Osteoblast (primary cell): ENCODE data around the gene COL23A1. TPM values are rescaled to one million over a fixed set of nuclear protein-coding genes. Genes with fewer than 3 reads are reported as not detected.

Experiments used
- DNase-seq: peaks from one replicate; pipeline ENCODE4 v3.0.0; 2011; ENCODE audit warnings: low spot score, mixed read lengths; ENCODE audit not compliant: insufficient read length; ENCODE audit errors: missing footprints
- H2AFZ ChIP-seq: 2 replicates; pipeline ENCODE4 v1.6.0; 2011; ENCODE audit warnings: mild to moderate bottlenecking, low read length
- H3K27ac ChIP-seq: 2 replicates; pipeline ENCODE4 v1.5.1; 2011; ENCODE audit warnings: mild to moderate bottlenecking, low read depth, low read length, moderate library complexity
- H3K27me3 ChIP-seq: 2 replicates; pipeline ENCODE4 v1.6.0; 2012; ENCODE audit warnings: mild to moderate bottlenecking, control low read depth, inconsistent platforms, low read length, moderate library complexity; ENCODE audit not compliant: insufficient read depth
- H3K36me3 ChIP-seq: 2 replicates; pipeline ENCODE4 v1.5.1; 2011; ENCODE audit warnings: mild to moderate bottlenecking, low read length, control low read depth, moderate library complexity; ENCODE audit not compliant: insufficient read depth
- H3K4me1 ChIP-seq: 2 replicates; pipeline ENCODE4 v1.5.1; 2011; ENCODE audit warnings: mild to moderate bottlenecking, low read length, control low read depth, moderate library complexity; ENCODE audit not compliant: insufficient read depth
- H3K4me2 ChIP-seq: 2 replicates; pipeline ENCODE4 v1.6.0; 2011; ENCODE audit warnings: mild to moderate bottlenecking, low read length; ENCODE audit not compliant: insufficient read depth
- H3K4me3 ChIP-seq: fragments of 200-600 bp; sonication (generic); 3 replicates; pipeline ENCODE4 v1.5.1; 2012; ENCODE audit warnings: mild to moderate bottlenecking, low read length, inconsistent platforms; ENCODE audit not compliant: insufficient read depth
- H3K79me2 ChIP-seq: 2 replicates; pipeline ENCODE4 v1.6.0; 2012; ENCODE audit warnings: mild to moderate bottlenecking, low read length, control low read depth, inconsistent platforms; ENCODE audit not compliant: insufficient read depth
- H3K9me3 ChIP-seq: 2 replicates; pipeline ENCODE4 v1.5.1; 2011; ENCODE audit warnings: low read depth, low read length, control low read depth
- H4K20me1 ChIP-seq: 2 replicates; pipeline ENCODE4 v1.6.0; 2012; ENCODE audit warnings: mild to moderate bottlenecking, low read length, control low read depth; ENCODE audit not compliant: insufficient read depth
- total RNA-seq: library from RNA; depleted of rRNA; stranded (reverse); fragments of >200 nt; gene quantifications from 2 replicates; pipeline ENCODE4 v1.2.3, GENCODE V29; 2012
- TF ChIP-seq, protein P1 (sequence below): IDR thresholded peaks from 2 replicates; pipeline ENCODE4 v1.5.1; 2011; ENCODE audit warnings: mild to moderate bottlenecking, low read depth, low read length, moderate library complexity; ENCODE audit errors: extremely low read depth

Gene COL23A1
- total RNA-seq, 1 donor, result under 0.01 TPM

DNA sequence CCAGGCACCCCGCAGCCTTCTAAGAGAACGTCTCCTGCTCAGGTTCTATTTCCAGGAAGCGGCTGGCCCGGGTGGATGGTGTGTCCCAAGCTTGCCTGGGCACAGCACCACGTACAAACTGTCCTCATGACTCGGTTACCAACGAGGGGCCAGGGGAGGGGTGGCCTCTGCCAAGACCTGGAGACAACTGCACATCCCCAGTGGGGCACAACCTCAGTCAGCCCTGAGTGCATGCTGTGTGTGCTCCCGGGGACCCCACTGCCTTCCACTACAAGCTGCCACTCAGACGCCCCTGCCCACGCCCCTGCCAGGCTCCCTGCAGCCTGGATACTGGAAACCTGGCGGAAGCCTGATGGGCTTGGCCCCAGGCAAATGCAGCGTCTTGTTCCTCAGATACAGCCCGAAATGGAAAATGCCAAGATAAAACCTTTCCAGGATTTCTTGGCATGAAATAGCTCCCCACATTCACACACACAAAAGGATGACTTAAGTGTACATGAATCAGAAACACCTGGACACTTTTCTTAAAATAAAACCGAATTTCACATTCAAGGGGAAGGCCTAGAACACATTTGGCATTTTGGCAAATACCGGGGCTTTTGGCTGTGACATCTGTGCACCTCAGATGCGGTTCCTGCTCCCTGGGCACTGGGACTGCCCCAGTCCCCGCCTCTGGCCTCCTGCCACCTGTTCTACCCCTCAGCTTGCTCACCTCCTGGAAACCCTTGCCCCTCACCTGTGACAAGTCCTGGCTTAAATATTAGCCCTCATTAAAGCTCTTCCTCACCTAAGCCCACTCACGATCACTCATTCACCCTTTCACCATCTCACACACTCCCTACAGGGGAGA is 62.5 kb downstream of the COL23A1 start:
- Histone ChIP-seq H3K79me2 (no peaks in the 10 kb centered on the region), H4K20me1 (no peaks in the 10 kb centered on the region), H3K4me1 (no peaks in the 10 kb centered on the region), H3K27me3 (no peaks in the 10 kb centered on the region), H3K9me3 (no peaks in the 10 kb centered on the region), H3K4me3 (no peak overlapping the region), H2AFZ (no peak overlapping the region), H3K36me3 (no peaks in the 10 kb centered on the region), H3K27ac (no peak overlapping the region), H3K4me2 (no peak overlapping the region)
- no peak for DNase-seq
- TF ChIP-seq, protein P1, sequence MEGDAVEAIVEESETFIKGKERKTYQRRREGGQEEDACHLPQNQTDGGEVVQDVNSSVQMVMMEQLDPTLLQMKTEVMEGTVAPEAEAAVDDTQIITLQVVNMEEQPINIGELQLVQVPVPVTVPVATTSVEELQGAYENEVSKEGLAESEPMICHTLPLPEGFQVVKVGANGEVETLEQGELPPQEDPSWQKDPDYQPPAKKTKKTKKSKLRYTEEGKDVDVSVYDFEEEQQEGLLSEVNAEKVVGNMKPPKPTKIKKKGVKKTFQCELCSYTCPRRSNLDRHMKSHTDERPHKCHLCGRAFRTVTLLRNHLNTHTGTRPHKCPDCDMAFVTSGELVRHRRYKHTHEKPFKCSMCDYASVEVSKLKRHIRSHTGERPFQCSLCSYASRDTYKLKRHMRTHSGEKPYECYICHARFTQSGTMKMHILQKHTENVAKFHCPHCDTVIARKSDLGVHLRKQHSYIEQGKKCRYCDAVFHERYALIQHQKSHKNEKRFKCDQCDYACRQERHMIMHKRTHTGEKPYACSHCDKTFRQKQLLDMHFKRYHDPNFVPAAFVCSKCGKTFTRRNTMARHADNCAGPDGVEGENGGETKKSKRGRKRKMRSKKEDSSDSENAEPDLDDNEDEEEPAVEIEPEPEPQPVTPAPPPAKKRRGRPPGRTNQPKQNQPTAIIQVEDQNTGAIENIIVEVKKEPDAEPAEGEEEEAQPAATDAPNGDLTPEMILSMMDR, result no peak

DNA sequence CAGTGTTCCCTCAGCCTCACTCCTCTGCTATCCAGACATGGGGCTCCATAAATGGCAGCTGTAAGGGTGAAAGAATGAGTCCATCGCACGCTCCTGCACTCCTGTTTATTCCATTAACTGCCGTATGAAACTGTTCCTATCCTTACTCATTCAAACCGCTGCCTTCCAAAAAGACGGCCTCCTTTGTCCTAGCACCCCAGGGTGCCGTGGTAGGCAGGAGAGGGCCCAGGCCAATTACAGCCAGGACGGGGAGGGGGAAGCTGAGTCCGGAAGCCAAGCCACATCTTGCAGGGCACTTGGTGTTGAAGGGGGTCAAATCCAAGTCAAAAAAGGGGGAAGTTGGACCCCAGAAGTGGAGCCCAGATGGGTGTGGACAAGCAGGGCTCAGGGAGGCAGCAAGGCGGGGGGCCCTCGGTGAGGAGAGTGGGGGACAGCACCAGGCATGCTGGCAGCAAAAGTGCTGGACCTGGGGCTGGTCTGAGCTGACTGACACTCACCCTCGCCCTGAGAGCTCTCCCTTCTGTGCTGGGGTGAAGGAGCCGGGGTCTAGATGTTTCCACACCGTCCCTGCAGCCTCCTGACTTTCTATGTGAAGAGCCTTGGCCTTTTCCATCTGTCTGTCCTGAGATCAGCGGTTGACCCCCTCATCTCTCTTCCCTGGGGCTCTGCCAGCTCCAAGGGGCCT is 63.3 kb downstream of the COL23A1 start:
- no peak overlapping the region for H2AFZ ChIP-seq
- no peaks in the 10 kb centered on the region for H3K79me2 ChIP-seq
- no peaks in the 10 kb centered on the region for H3K4me1 ChIP-seq
- DNase-seq, result no peak
- H3K9me3 ChIP-seq, result no peaks in the 10 kb centered on the region
- H3K36me3 ChIP-seq, result no peaks in the 10 kb centered on the region
- no peak overlapping the region for H3K4me2 ChIP-seq
- no peaks in the 10 kb centered on the region for H3K27me3 ChIP-seq
- H4K20me1 ChIP-seq, result no peaks in the 10 kb centered on the region
- H3K4me3 ChIP-seq, result no peak overlapping the region
- no peak overlapping the region for H3K27ac ChIP-seq
- TF ChIP-seq, protein P1, result no peak

DNA sequence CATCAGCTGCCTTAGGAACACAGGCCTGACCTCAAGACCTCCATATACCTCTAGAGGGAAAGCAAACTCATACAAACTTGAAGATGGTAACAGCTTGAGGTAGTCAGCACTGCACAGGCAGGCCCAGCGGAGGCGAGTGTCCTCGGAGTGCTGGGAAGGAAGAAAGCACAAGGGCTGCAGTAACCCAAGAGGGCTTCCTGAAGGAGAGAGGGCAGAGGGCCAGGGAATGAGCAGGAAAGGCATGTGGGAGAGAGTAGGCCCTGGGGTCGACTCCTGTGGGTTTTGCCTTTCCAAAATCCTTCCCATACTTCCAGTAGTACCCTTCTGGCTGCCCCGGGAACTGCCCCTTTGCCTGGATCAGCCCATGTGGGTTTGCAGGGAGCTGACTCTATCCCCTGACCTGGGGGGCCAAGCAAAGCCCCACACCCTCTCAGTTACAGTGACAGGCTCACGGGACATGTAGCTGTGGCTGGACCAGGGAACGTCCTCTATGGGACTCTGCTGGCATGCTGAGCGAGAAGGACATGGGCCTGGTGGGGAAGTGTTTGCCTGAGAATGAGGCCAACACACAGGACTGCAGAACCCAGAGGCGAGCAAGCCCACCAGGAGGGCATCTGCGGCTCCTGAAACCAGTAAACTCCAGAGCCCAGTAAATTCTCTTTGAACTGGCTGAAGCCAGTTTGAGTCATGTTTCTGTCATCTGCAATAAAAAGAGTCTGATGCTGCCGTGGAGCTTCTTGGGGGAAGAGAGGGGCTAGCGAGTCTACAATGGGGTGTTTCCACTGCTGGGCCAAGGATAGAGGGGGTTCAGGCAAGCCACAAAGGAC is 64.1 kb downstream of the COL23A1 start:
- no peaks in the 10 kb centered on the region for H3K27me3 ChIP-seq
- peaks cover 2% of the 10 kb centered on the region for H3K9me3 ChIP-seq
- DNase-seq, result no peak
- H3K27ac ChIP-seq, result no peak overlapping the region
- no peak overlapping the region for H2AFZ ChIP-seq
- H3K79me2 ChIP-seq, result no peaks in the 10 kb centered on the region
- TF ChIP-seq, protein P1, result no peak
- no peaks in the 10 kb centered on the region for H3K4me1 ChIP-seq
- H3K4me2 ChIP-seq, result no peak overlapping the region
- H4K20me1 ChIP-seq, result no peaks in the 10 kb centered on the region
- no peak overlapping the region for H3K4me3 ChIP-seq
- no peaks in the 10 kb centered on the region for H3K36me3 ChIP-seq
